Caco-2 (cell line): ENCODE results near the gene KIAA1958. TPM values are rescaled to one million over a fixed set of nuclear protein-coding genes. Genes with fewer than 3 reads are reported as not detected.

Experiments used
- BruUV-seq: library from RNA; stranded (reverse); fragments of 400-500 nt; replicated peaks from 2 replicates; lab custom pipeline; 2021; lab: Mats Ljungman, UMichigan
- CTCF ChIA-PET: fragments of 300-600 bp; sonication (Branson Sonifier 250); formaldehyde crosslinking; loops from one replicate; lab custom pipeline; 2022; ENCODE audit warnings: antibody characterized with exemption; lab: Charles Lee
- POLR2A ChIA-PET: fragments of 300-600 bp; sonication (Branson Sonifier 250); formaldehyde crosslinking; loops from one replicate; lab custom pipeline; 2022; ENCODE audit warnings: antibody characterized with exemption; lab: Charles Lee
- DNase-seq, 2 experiments: peaks; one replicate each; pipeline versions ENCODE4 v3.0.0 to v3.0.0-alpha.2; 2020 to 2022
- H3K27me3 ChIP-seq: replicated peaks from 2 replicates; pipeline ENCODE4 v1.6.0; 2011; ENCODE audit warnings: low read length; ENCODE audit not compliant: control insufficient read depth, insufficient read depth
- H3K36me3 ChIP-seq: 2 replicates; pipeline ENCODE4 v1.5.1; 2011; ENCODE audit warnings: low read length; ENCODE audit not compliant: control insufficient read depth, insufficient read depth
- H3K4me1 ChIP-seq: fragments of 250-450 bp; sonication (Bioruptor Pico); 2 replicates; pipeline ENCODE4 v1.5.1; 2020; ENCODE audit warnings: mild to moderate bottlenecking
- H3K4me3 ChIP-seq: 2 replicates; pipeline ENCODE4 v1.5.1; 2011; ENCODE audit warnings: low read depth, mild to moderate bottlenecking, control low read depth, low read length
- H3K9me3 ChIP-seq: fragments of 250-450 bp; sonication (Bioruptor Pico); 2 replicates; pipeline ENCODE4 v1.5.1; 2020; ENCODE audit warnings: mild to moderate bottlenecking, moderate library complexity
- H3K27ac Mint-ChIP-seq: one replicate; pipeline ENCODE4 v1.8.0; 2022; ENCODE audit warnings: mixed read lengths; ENCODE audit not compliant: unreplicated experiment
- H3K27me3 Mint-ChIP-seq: one replicate; pipeline ENCODE4 v1.8.0; 2022; ENCODE audit warnings: mixed read lengths; ENCODE audit not compliant: insufficient read depth, unreplicated experiment
- H3K36me3 Mint-ChIP-seq: one replicate; pipeline ENCODE4 v1.8.0; 2022; ENCODE audit warnings: mild to moderate bottlenecking, mixed read lengths; ENCODE audit not compliant: insufficient read depth, unreplicated experiment
- H3K4me1 Mint-ChIP-seq: one replicate; pipeline ENCODE4 v1.8.0; 2022; ENCODE audit warnings: low read depth, mixed read lengths; ENCODE audit not compliant: unreplicated experiment
- H3K4me3 Mint-ChIP-seq: one replicate; pipeline ENCODE4 v1.8.0; 2022; ENCODE audit warnings: mild to moderate bottlenecking, moderate library complexity, mixed read lengths; ENCODE audit not compliant: unreplicated experiment
- H3K9me3 Mint-ChIP-seq: one replicate; pipeline ENCODE4 v1.8.0; 2022; ENCODE audit warnings: mixed read lengths; ENCODE audit not compliant: unreplicated experiment
- intact Hi-C: fragments of 100-400 bp; cut with micrococcal nuclease; formaldehyde crosslinking; loops from one replicate; pipeline ENCODE4 v1.10.0; 2022; ENCODE audit not compliant: unreplicated experiment
- total RNA-seq: library from RNA; stranded (reverse); gene quantifications from 2 replicates; pipeline ENCODE4 v1.2.3, GENCODE V29; 2022
- TF ChIP-seq, protein P1 (sequence below), 2 experiments: fragments of 200-600 bp in 1 of 2; IDR thresholded peaks; 1 replicate in 1 of 2; 2 replicates in 1 of 2; pipeline versions ENCODE4 v1.5.1 to v1.8.0; 2011 to 2022; ENCODE audit warnings: antibody characterized with exemption in 1 of 2, control low read depth in 1 of 2, inconsistent platforms in 1 of 2, low read depth in 1 of 2, low read length in 1 of 2, mild to moderate bottlenecking in 1 of 2, moderate library complexity in 1 of 2; ENCODE audit not compliant: insufficient read depth in 1 of 2, severe bottlenecking in 1 of 2, unreplicated experiment in 1 of 2

The KIAA1958 gene
- total RNA-seq, 1 experiment from 2014 or later: 20.0 TPM

GRCh38 chr9:112502175-112502946 lies 15.7 kb downstream of the KIAA1958 start:
- no peaks in the 10 kb centered on the region for H3K9me3 ChIP-seq
- intact Hi-C loops: no loop called here
- POLR2A ChIA-PET: no interaction called here
- H3K4me1 ChIP-seq: peaks cover 29% of the 10 kb centered on the region
- Mint-ChIP-seq H3K27ac (peak overlapping the region; percentile 8), H3K27me3 (no peaks in the 10 kb centered on the region), H3K9me3 (no peaks in the 10 kb centered on the region), H3K36me3 (peaks cover 12% of the 10 kb centered on the region), H3K4me1 (peaks cover 22% of the 10 kb centered on the region), H3K4me3 (no peak overlapping the region)
- H3K4me3 ChIP-seq: no peak overlapping the region
- CTCF ChIA-PET: no interaction called here
- H3K27me3 ChIP-seq: no peaks in the 10 kb centered on the region
- TF ChIP-seq, protein P1, sequence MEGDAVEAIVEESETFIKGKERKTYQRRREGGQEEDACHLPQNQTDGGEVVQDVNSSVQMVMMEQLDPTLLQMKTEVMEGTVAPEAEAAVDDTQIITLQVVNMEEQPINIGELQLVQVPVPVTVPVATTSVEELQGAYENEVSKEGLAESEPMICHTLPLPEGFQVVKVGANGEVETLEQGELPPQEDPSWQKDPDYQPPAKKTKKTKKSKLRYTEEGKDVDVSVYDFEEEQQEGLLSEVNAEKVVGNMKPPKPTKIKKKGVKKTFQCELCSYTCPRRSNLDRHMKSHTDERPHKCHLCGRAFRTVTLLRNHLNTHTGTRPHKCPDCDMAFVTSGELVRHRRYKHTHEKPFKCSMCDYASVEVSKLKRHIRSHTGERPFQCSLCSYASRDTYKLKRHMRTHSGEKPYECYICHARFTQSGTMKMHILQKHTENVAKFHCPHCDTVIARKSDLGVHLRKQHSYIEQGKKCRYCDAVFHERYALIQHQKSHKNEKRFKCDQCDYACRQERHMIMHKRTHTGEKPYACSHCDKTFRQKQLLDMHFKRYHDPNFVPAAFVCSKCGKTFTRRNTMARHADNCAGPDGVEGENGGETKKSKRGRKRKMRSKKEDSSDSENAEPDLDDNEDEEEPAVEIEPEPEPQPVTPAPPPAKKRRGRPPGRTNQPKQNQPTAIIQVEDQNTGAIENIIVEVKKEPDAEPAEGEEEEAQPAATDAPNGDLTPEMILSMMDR (IDR thresholded peaks at IDR 0.05; ENCODE audit: insufficient read depth in 1 of 2, low read depth in 1 of 2, low read length in 1 of 2, severe bottlenecking in 1 of 2, unreplicated experiment in 1 of 2): no peak
- no peaks in the 10 kb centered on the region for H3K36me3 ChIP-seq
- BruUV-seq: no TSS peak
- DNase-seq: no peak

GRCh38 chr9:112503170-112503569 lies 16.5 kb downstream of the KIAA1958 start:
- TF ChIP-seq, protein P1 (IDR thresholded peaks at IDR 0.05; ENCODE audit: insufficient read depth in 1 of 2, low read depth in 1 of 2, low read length in 1 of 2, severe bottlenecking in 1 of 2, unreplicated experiment in 1 of 2): no peak
- Mint-ChIP-seq H3K27ac (peak overlapping the region; percentile 8), H3K4me1 (peaks cover 22% of the 10 kb centered on the region), H3K36me3 (peaks cover 12% of the 10 kb centered on the region), H3K4me3 (no peak overlapping the region), H3K9me3 (no peaks in the 10 kb centered on the region), H3K27me3 (no peaks in the 10 kb centered on the region)
- ChIA-PET CTCF (no interaction called here), POLR2A (no interaction called here)
- DNase-seq: no peak
- H3K27me3 ChIP-seq: no peaks in the 10 kb centered on the region
- no peak overlapping the region for H3K4me3 ChIP-seq
- no TSS peak for BruUV-seq
- H3K9me3 ChIP-seq: no peaks in the 10 kb centered on the region
- H3K4me1 ChIP-seq: peaks cover 30% of the 10 kb centered on the region
- no peaks in the 10 kb centered on the region for H3K36me3 ChIP-seq
- intact Hi-C loops: no loop called here

DNA sequence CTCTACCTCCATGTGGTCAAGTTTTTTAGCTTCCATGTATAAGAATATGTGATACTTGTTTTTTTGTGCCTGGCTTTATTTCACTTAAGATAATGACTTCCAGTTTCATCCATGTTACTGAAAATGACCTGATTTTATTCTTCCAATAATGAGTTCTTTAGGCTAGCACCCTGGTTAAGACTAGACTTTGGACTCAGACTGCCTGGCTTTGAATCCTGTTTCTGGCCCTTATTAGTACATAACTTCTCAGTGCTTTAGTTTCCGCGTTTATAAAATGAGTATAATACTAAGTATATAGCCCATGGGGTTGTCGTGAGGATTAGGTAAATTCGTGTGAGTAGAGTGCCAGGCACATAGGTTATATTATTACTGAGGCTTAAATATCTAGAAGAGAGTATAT lies 18.5 kb downstream of the KIAA1958 start:
- DNase-seq: no peak
- Mint-ChIP-seq H3K4me3 (no peak overlapping the region), H3K27ac (peak overlapping the region; percentile 1), H3K36me3 (peaks cover 7% of the 10 kb centered on the region), H3K9me3 (no peaks in the 10 kb centered on the region), H3K4me1 (peaks cover 22% of the 10 kb centered on the region), H3K27me3 (no peaks in the 10 kb centered on the region)
- POLR2A ChIA-PET: no interaction called here
- no TSS peak for BruUV-seq
- intact Hi-C loops: no loop called here
- Histone ChIP-seq H3K9me3 (no peaks in the 10 kb centered on the region), H3K36me3 (no peaks in the 10 kb centered on the region), H3K4me3 (no peak overlapping the region), H3K27me3 (no peaks in the 10 kb centered on the region), H3K4me1 (peaks cover 30% of the 10 kb centered on the region)
- TF ChIP-seq, protein P1 (IDR thresholded peaks at IDR 0.05; ENCODE audit: insufficient read depth in 1 of 2, low read depth in 1 of 2, low read length in 1 of 2, severe bottlenecking in 1 of 2, unreplicated experiment in 1 of 2): no peak
- CTCF ChIA-PET: no interaction called here
